ENCODE results near the gene TLDC2. TPM values are rescaled to one million over a fixed set of nuclear protein-coding genes. Genes with fewer than 3 reads are reported as not detected.

TLDC2 gene
- total RNA-seq, 1 experiment from 2014 or later: not detected

GRCh38 chr20:36866164-36866563, 9.8 kb upstream of the TLDC2 start:
- H3K27ac Mint-ChIP-seq (ENCODE audit: unreplicated experiment): no peak overlapping the region
- H3K4me3 ChIP-seq (ENCODE audit: low read depth, low read length): no peak overlapping the region
- intact Hi-C loops (cut with micrococcal nuclease; ENCODE audit: unreplicated experiment): no loop called here
- peaks cover 7% of the 10 kb centered on the region for H3K4me1 Mint-ChIP-seq (ENCODE audit: low read depth, unreplicated experiment)
- no peak for TF ChIP-seq CTCF (IDR thresholded peaks at IDR 0.05; ENCODE audit: insufficient read depth in 1 of 2, low read depth in 1 of 2, low read length in 1 of 2, severe bottlenecking in 1 of 2, unreplicated experiment in 1 of 2)
- peaks cover 16% of the 10 kb centered on the region for H3K4me1 ChIP-seq
- no peak for DNase-seq
- no TSS peak for BruUV-seq (replicated peaks)
- no peaks in the 10 kb centered on the region for H3K27me3 Mint-ChIP-seq (ENCODE audit: insufficient read depth, unreplicated experiment)
- no peaks in the 10 kb centered on the region for H3K27me3 ChIP-seq (replicated peaks; ENCODE audit: control insufficient read depth, insufficient read depth, low read length)
- H3K9me3 Mint-ChIP-seq (ENCODE audit: unreplicated experiment): no peaks in the 10 kb centered on the region
- no peaks in the 10 kb centered on the region for H3K36me3 ChIP-seq (ENCODE audit: control insufficient read depth, insufficient read depth, low read length)
- peaks cover 7% of the 10 kb centered on the region for H3K36me3 Mint-ChIP-seq (ENCODE audit: insufficient read depth, unreplicated experiment)
- H3K4me3 Mint-ChIP-seq (ENCODE audit: unreplicated experiment): no peak overlapping the region
- no peaks in the 10 kb centered on the region for H3K9me3 ChIP-seq
- POLR2A ChIA-PET: no interaction called here
- CTCF ChIA-PET: interaction anchor here (1.1 kb wide), 1 partner anchor 92 kb away, joined by 4 read pairs; the partner anchor contains the start of gene DSN1

- H3K36me3 Mint-ChIP-seq (ENCODE audit: insufficient read depth, unreplicated experiment): peaks cover 7% of the 10 kb centered on the region
- peaks cover 11% of the 10 kb centered on the region for H3K4me1 ChIP-seq
- H3K27me3 Mint-ChIP-seq (ENCODE audit: insufficient read depth, unreplicated experiment): no peaks in the 10 kb centered on the region
- H3K27ac Mint-ChIP-seq (ENCODE audit: unreplicated experiment): no peak overlapping the region
- DNase-seq: no peak
- H3K9me3 Mint-ChIP-seq (ENCODE audit: unreplicated experiment): no peaks in the 10 kb centered on the region
- BruUV-seq (replicated peaks): no TSS peak
- no peak for TF ChIP-seq CTCF (IDR thresholded peaks at IDR 0.05; ENCODE audit: insufficient read depth in 1 of 2, low read depth in 1 of 2, low read length in 1 of 2, severe bottlenecking in 1 of 2, unreplicated experiment in 1 of 2)
- H3K36me3 ChIP-seq (ENCODE audit: control insufficient read depth, insufficient read depth, low read length): no peaks in the 10 kb centered on the region
- intact Hi-C loops (cut with micrococcal nuclease; ENCODE audit: unreplicated experiment): no loop called here
- POLR2A ChIA-PET: no interaction called here
- CTCF ChIA-PET: interaction anchor here (0.7 to 1.1 kb wide), 2 partner anchors 9 to 93 kb away, joined by 3 to 4 read pairs; partner anchors contain the start of gene DSN1
- no peak overlapping the region for H3K4me3 Mint-ChIP-seq (ENCODE audit: unreplicated experiment)
- no peaks in the 10 kb centered on the region for H3K9me3 ChIP-seq
- H3K4me3 ChIP-seq (ENCODE audit: low read depth, low read length): no peak overlapping the region
- H3K4me1 Mint-ChIP-seq (ENCODE audit: low read depth, unreplicated experiment): peaks cover 7% of the 10 kb centered on the region
- no peaks in the 10 kb centered on the region for H3K27me3 ChIP-seq (replicated peaks; ENCODE audit: control insufficient read depth, insufficient read depth, low read length)
Measured at GRCh38 chr20:36866681-36867495, 9.1 kb upstream of the TLDC2 start.

- intact Hi-C loops (cut with micrococcal nuclease; ENCODE audit: unreplicated experiment): no loop called here
- ChIA-PET POLR2A (interaction anchor here (0.9 to 1.1 kb wide), 2 partner anchors 11 to 98 kb away, joined by 3 read pairs; partner anchors contain the start of gene DSN1), CTCF (interaction anchor here (0.6 to 2.8 kb wide), 5 partner anchors 8 to 79 kb away, joined by 3 to 16 read pairs (median 5); a partner anchor contains a TSS)
- Mint-ChIP-seq H3K9me3 (ENCODE audit: unreplicated experiment) (no peaks in the 10 kb centered on the region), H3K27me3 (ENCODE audit: insufficient read depth, unreplicated experiment) (no peaks in the 10 kb centered on the region), H3K36me3 (ENCODE audit: insufficient read depth, unreplicated experiment) (no peaks in the 10 kb centered on the region), H3K4me3 (ENCODE audit: unreplicated experiment) (no peak overlapping the region), H3K4me1 (ENCODE audit: low read depth, unreplicated experiment) (peaks cover 14% of the 10 kb centered on the region), H3K27ac (ENCODE audit: unreplicated experiment) (no peak overlapping the region)
- H3K4me3 ChIP-seq (ENCODE audit: low read depth, low read length): no peak overlapping the region
- no peaks in the 10 kb centered on the region for H3K9me3 ChIP-seq
- no peaks in the 10 kb centered on the region for H3K36me3 ChIP-seq (ENCODE audit: control insufficient read depth, insufficient read depth, low read length)
- H3K4me1 ChIP-seq: peaks cover 11% of the 10 kb centered on the region
- TF ChIP-seq CTCF (IDR thresholded peaks at IDR 0.05; ENCODE audit: insufficient read depth in 1 of 2, low read depth in 1 of 2, low read length in 1 of 2, severe bottlenecking in 1 of 2, unreplicated experiment in 1 of 2): no peak
- DNase-seq: no peak
- no peaks in the 10 kb centered on the region for H3K27me3 ChIP-seq (replicated peaks; ENCODE audit: control insufficient read depth, insufficient read depth, low read length)
- BruUV-seq (replicated peaks): no TSS peak
Measured at GRCh38 chr20:36871640-36872570, 4.0 kb upstream of the TLDC2 start.
